Erythroblast (primary cell): ENCODE data around the gene AIP.

Experiments
- DNase-seq, 2 experiments: peaks; one replicate each; lab custom pipeline; 2025; lab: John Stamatoyannopoulos, UW
- GATA1 ChIP-seq: IDR thresholded peaks from 2 replicates; pipeline ENCODE4 v1.6.1; 2011; ENCODE audit warnings: low read depth, mild to moderate bottlenecking, control low read depth, low read length, moderate library complexity
- POLR2A ChIP-seq: IDR thresholded peaks from 2 replicates; pipeline ENCODE4 v1.6.1; 2011; ENCODE audit warnings: mild to moderate bottlenecking, low read length

The AIP gene

GRCh38 chr11:67440229-67441097, 42.4 kb upstream of the AIP start:
- TF ChIP-seq GATA1 (no peak), POLR2A (no peak)
- no peak for DNase-seq

GRCh38 chr11:67441098-67441563, 41.7 kb upstream of the AIP start:
- TF ChIP-seq GATA1, result no peak
- TF ChIP-seq POLR2A, result no peak
- no peak for DNase-seq

GRCh38 chr11:67441731-67442351, 41.0 kb upstream of the AIP start:
- no peak for DNase-seq
- TF ChIP-seq GATA1 (no peak), POLR2A (no peak)

- DNase-seq, result no peak
- no peak for TF ChIP-seq GATA1
- TF ChIP-seq POLR2A, result no peak
These were observed 40.1 kb upstream of the AIP start for GRCh38 chr11:67442504-67443404.

GRCh38 chr11:67445515-67445914, 37.3 kb upstream of the AIP start:
- DNase-seq, result no peak
- TF ChIP-seq GATA1, result no peak
- TF ChIP-seq POLR2A, result no peak

GRCh38 chr11:67448220-67448609, 34.6 kb upstream of the AIP start:
- DNase-seq, result no peak
- TF ChIP-seq GATA1 (no peak), POLR2A (no peak)

- DNase-seq, result no peak
- no peak for TF ChIP-seq POLR2A
These were observed 33.5 kb upstream of the AIP start for GRCh38 chr11:67449116-67449844.

- TF ChIP-seq GATA1 (no peak), POLR2A (no peak)
- DNase-seq, result no peak
These were observed 31.8 kb upstream of the AIP start for GRCh38 chr11:67450796-67451657.

GRCh38 chr11:67451658-67451976, 31.2 kb upstream of the AIP start:
- TF ChIP-seq POLR2A (no peak), GATA1 (no peak)
- DNase-seq, result no peak

- no peak for DNase-seq
- no peak for TF ChIP-seq POLR2A
These were observed 30.5 kb upstream of the AIP start, which contains the start of gene GPR152 for GRCh38 chr11:67452141-67452952. Gene GPR152 (minus strand): TSS chr11:67452729. CDS start chr11:67452724, 5 bp downstream.
